Kidney epithelial cell (primary cell): ENCODE results near the gene TNK2. TPM values are rescaled to one million over a fixed set of nuclear protein-coding genes. Genes with fewer than 3 reads are reported as not detected.

Experiments used
- DNase-seq: peaks from one replicate; pipeline ENCODE4 v3.0.0-alpha.2; 2010; ENCODE audit warnings: low read depth
- H3K27me3 ChIP-seq: 2 replicates; pipeline ENCODE4 v1.6.0; 2011; ENCODE audit warnings: low read length; ENCODE audit not compliant: control insufficient read depth, insufficient read depth
- H3K36me3 ChIP-seq: 2 replicates; pipeline ENCODE4 v1.5.1; 2011; ENCODE audit warnings: low read length; ENCODE audit not compliant: control insufficient read depth, insufficient read depth
- H3K4me3 ChIP-seq: 2 replicates; pipeline ENCODE4 v1.5.1; 2011; ENCODE audit warnings: low read depth, mild to moderate bottlenecking, control low read depth, low read length
- total RNA-seq: library from RNA; depleted of rRNA; stranded (reverse); fragments of >200 nt; gene quantifications from 2 replicates; pipeline ENCODE4 v1.2.3, GENCODE V29; 2015
- TF ChIP-seq, protein P1 (sequence below): IDR thresholded peaks from 2 replicates; pipeline ENCODE4 v1.5.1; 2011; ENCODE audit warnings: mild to moderate bottlenecking, moderate library complexity, low read length, control low read depth, inconsistent platforms; ENCODE audit not compliant: insufficient read depth, poor library complexity, severe bottlenecking

Gene TNK2
- total RNA-seq, 1 donor from 2014 or later: 16.0 TPM

- no peak for DNase-seq
- TF ChIP-seq, protein P1, sequence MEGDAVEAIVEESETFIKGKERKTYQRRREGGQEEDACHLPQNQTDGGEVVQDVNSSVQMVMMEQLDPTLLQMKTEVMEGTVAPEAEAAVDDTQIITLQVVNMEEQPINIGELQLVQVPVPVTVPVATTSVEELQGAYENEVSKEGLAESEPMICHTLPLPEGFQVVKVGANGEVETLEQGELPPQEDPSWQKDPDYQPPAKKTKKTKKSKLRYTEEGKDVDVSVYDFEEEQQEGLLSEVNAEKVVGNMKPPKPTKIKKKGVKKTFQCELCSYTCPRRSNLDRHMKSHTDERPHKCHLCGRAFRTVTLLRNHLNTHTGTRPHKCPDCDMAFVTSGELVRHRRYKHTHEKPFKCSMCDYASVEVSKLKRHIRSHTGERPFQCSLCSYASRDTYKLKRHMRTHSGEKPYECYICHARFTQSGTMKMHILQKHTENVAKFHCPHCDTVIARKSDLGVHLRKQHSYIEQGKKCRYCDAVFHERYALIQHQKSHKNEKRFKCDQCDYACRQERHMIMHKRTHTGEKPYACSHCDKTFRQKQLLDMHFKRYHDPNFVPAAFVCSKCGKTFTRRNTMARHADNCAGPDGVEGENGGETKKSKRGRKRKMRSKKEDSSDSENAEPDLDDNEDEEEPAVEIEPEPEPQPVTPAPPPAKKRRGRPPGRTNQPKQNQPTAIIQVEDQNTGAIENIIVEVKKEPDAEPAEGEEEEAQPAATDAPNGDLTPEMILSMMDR: no peak
- Histone ChIP-seq H3K4me3 (no peak overlapping the region), H3K36me3 (no peaks in the 10 kb centered on the region), H3K27me3 (no peaks in the 10 kb centered on the region)
Measured at GRCh38 chr3:195900436-195901355, 7.7 kb downstream of the TNK2 start.

GRCh38 chr3:195899701-195900435 lies 8.5 kb downstream of the TNK2 start:
- Histone ChIP-seq H3K27me3 (no peaks in the 10 kb centered on the region), H3K4me3 (no peak overlapping the region), H3K36me3 (no peaks in the 10 kb centered on the region)
- DNase-seq: no peak
- TF ChIP-seq, protein P1: no peak

DNA sequence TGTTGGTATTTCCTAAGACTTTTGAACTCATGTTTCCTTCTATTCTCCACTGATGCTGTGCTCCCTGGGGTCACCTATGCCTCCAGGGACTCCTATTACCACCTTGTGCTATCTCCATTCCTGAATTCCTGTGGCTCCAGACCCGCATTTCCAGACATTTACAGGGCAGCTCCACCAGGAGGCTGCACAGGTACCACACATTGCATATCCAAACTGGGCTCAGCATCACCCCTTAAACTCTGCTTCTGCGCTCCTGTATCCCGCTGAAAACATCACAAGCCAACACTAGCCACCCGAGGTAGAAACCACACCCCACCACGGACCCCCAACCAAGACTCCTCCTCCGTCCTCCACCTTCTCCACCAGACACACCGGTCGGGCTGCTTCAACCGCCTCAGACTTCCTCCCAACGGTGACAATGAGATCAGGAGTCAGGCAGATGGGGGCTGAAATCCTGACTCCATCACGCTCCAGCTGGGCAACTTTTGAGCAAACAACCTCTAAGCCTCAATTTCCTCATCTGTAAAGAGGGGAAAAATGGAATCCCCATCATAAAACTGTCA lies 10.4 kb downstream of the TNK2 start:
- no peaks in the 10 kb centered on the region for H3K36me3 ChIP-seq
- DNase-seq: no peak
- H3K4me3 ChIP-seq: no peak overlapping the region
- TF ChIP-seq, protein P1: no peak
- H3K27me3 ChIP-seq: no peaks in the 10 kb centered on the region

DNA sequence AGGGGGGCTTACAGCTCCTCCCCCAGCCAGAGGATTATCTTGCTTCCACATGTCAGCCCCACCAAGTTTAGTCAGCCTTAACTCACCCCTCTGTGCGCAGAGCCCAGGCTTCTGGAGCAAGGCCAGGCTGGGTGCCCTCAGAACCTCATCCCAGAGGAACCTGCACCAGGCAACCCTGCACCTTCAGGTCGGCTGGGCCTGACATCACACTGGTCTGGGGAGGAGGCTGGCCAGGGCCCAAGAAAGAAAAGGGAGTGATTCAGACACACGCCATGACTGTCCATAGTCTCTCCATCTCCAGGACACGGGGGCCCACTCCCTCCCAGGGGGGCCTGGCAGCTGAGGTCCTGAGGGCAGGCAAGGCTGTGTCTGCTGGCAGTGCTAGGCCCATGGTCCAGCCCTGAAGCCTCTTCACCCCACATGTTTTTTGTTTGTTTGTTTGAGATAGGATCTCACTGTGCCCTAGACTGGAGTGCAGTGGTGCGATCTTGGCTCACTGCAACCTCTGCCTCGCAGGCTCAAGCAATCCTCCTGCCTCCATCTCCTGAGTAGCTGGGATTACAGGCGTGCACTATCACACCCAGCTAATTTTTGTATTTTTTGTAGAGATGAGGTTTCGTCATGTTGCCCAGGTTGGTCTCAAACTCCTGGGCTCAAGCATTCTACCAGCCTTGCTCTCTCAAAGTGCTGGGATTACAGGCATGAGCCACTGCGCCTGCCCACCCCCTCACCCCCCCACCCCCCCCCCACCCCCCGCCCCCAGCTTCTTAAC lies 11.1 kb downstream of the TNK2 start:
- TF ChIP-seq, protein P1: no peak
- Histone ChIP-seq H3K4me3 (no peak overlapping the region), H3K27me3 (no peaks in the 10 kb centered on the region), H3K36me3 (no peaks in the 10 kb centered on the region)
- DNase-seq: no peak

GRCh38 chr3:195896361-195897080 lies 11.8 kb downstream of the TNK2 start:
- TF ChIP-seq, protein P1: no peak
- DNase-seq: no peak
- peak overlapping the region; percentile 67 for H3K4me3 ChIP-seq

More at GRCh38 chr3:195896361-195897080, 11.8 kb downstream of the TNK2 start:
- Histone ChIP-seq H3K36me3 (no peaks in the 10 kb centered on the region), H3K27me3 (no peaks in the 10 kb centered on the region)
